HG03097 (cell line): ENCODE data around the gene VRK3.
"Not testable (repeated sequence)": the region's sequence is repeated elsewhere in the genome, so short reads cannot be mapped to it uniquely, and the experiment has no call there.

Experiments used
- ATAC-seq: cut with Tn5 transposase; IDR thresholded peaks from one replicate; pipeline ENCODE4 v1.9.1; 2021; ENCODE audit not compliant: unreplicated experiment, low FRiP score

Gene VRK3

DNA sequence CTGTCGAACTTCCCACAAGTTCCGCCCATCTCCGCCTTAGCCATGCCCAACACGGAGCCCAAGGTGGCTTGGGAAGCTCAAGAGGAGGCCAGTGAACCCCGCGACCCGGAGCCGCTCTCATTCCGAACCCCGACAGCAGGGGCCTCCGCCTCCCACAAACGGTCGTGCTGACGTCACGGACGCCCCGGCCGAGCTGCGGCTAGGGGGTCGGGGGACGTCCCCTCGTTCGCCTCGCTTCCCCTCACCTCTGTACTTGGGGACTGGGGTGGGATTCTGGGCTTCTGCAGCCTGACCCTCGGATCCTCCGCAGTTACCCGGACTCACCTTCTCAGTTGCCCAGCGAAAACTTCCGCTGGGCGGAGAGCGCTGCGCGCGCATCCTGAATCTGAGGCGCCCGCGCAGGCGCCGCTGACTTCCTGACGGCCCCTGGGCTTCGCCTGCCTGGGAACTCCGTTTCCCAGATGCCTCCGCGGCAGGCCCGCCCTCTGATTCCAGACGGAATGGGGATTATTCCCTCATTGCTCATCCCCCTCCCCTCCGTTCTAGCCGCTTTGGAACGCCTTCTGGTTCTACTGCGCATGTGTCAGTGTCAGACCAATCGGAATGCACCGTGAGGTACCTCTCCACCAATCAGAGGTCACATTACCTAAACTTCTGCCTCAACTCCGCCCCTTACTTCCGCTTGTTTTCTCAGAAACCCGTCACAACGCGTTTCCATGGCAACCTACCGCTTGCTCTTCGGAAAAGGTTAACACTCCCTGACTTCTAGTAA is at the start of gene VRK3:
TSS of gene VRK3 (minus strand) at position 351 of the 772 bp plus-strand sequence. CDS start 9,210 bp downstream, outside the sequence.
- peak; percentile 75 for ATAC-seq

GRCh38 chr19:50068382-50068781 is 43.2 kb upstream of the VRK3 start:
- not testable (repeated sequence) for ATAC-seq

DNA sequence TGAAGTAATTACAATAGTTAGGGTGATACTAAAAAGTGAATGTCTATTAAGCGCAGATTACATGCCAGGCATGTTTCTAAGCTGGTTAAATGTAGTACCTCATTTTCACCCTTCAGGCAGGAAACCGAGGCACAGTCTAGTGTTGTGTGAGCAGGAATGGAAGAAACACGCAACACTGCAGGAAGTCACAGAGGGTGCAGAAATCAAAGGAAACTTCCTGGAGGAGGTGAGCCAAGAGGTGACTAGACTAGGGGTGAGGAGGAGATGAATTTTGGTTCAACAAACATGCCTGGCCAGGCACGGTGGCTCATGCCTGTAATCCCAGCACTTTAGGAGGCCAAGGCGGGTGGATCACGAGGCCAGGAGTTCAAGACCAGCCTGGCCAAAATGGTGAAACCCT is 42.4 kb upstream of the VRK3 start:
- ATAC-seq = no peak

GRCh38 chr19:50065938-50066337 is 40.8 kb upstream of the VRK3 start:
- ATAC-seq = no peak

DNA sequence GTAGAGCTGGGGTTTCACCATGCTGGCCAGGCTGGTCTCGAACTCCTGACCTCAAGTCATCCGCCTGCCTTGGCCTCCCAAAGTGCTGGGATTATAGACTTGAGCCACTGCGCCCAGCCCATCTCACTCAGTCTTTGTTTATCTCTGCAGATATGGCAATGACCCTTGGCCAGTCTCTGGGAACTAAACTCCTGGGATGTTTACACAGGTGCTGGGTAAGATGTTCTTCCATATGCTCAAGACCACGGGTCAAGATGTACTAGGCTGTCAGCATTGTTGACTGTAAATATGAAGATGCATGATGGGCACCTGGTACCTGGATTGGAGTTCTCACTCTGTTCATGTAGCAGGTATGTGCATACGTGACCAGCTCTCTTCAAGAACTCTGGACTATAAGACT is 36.5 kb upstream of the VRK3 start:
- no peak for ATAC-seq

DNA sequence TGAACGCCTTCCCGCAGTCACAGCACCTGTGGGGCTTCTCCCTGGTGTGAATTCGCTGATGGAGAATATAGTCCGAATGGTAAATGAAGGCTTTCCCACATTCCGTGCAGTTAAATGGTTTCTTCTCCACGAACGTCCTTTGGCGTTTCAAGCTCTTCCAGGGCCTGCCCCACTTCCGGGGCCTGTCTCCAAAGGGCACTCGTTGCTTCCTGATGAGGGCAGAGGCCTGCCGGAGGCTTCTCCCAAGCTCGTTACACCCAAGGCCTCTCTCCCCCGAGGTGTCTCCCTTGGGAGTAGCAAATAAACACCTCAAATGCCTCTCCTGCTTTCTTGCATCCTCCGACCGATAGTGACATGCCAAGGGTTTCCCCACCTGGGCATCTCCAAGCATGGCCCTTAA is 34.9 kb upstream of the VRK3 start:
- no peak for ATAC-seq

GRCh38 chr19:50059045-50059444 is 33.9 kb upstream of the VRK3 start:
- no peak for ATAC-seq

DNA sequence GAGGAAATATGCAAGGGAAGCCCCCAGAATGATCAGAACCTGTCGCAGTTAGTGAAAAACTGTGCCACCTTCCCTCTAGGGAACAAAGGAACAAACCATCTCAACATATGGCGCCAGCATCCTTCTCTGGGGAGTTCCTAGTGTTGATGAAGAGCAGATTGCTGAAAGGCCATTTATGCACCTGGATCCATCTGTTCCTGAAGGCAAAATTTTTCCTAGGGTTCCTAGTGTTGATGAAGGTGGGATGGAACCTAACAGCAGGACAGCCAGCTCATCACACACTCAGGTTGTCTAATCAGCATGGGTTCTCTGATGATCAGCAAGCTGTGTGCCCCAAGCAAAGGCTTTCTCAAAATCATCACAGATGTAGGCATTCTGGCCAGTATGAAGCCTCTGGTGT is 33.3 kb upstream of the VRK3 start:
- ATAC-seq = no peak

- no peak for ATAC-seq
These were observed 27.9 kb upstream of the VRK3 start for GRCh38 chr19:50053119-50053518.

GRCh38 chr19:50051964-50052363 is 26.8 kb upstream of the VRK3 start:
- ATAC-seq = no peak

DNA sequence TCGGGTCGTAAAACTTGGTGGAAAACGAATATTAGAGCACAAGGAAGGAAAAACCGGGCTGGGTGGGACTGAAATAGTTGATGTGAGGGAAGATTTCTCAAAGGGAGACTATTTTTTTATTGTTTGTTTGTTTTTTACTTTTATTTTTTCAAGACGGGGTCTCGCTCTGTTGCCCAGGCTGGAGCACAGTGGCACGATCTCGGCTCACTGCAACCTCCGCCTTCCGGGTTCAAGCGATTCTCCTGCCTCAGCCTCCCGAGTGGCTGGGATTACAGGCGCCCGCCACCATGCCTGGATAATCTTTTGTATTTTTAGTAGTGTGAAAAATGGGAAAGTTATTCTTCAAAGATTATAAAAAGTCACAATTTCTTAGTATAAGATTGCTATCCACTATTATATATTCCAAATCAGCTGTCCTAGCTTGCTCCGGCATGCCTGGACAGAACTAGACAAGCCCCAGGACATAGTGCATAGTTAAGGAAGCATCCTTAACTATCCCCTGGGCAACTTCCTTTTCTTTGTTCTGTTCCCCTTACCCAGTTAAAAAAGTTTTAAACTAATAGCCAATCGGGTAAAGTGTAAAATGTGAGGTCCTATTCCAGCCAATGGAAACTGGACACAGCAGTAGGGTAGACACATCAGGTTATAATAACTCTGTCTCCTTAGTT is 26.2 kb upstream of the VRK3 start:
- not testable (repeated sequence) for ATAC-seq

DNA sequence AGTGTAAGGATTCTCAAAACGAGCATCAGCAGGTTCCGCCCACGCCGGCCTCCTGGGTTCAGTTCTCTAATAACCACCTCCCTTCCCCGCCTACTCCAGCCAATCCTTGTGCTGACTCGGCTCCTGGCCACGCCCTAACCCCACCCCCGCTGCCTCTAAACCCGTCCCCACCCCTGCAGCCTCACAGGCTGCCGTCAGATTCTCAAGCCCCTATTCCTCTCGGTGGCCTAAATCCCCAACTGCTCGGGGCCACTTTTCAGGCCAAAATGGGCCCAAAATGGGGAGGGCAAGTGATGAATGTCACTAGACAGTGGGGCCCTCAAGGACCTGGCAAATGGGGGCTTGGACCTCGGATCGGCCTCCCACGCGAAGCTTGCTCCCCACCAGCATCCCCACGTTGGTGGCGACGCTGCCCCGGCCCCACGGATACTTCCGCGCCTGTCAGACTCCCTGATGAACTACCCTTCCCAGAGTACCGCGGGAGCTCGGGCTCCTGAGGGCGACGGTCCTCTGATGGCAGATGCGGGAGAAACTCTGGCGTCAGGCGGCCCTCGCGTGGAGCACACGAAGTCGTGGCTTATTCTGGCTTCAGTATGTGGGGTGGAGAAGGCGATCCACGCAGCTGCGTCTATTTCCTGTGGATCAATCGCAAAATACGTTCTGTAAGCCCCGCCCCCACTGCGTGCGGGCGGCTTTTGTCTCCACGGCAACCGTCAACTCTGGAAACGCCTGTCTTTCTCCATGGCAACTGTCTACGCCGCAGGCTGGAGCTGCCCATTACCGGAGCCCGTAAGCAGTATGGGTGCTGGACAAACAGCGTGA is 25.4 kb upstream of the VRK3 start:
- ATAC-seq = no peak

DNA sequence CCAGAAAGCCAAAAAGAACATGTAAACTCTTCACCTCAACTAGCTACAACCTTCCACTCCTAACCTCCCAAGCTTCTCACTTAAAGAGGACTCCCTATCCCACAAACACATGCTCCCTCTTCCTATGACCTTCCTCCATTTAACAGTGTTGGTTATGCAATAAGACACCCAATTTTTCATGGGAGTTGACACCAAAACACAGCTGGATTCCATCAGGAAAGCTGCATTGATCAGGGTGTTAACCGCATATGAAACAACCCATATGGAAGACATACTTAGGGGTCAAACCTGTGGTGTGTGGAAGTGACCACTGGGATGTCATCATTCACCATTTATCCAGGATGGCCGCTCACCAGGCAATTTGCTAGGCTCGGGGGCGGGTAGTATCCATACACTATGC is 22.5 kb upstream of the VRK3 start:
- ATAC-seq = no peak

- ATAC-seq = no peak
These were observed 21.7 kb upstream of the VRK3 start for GRCh38 chr19:50046649-50047503.

GRCh38 chr19:50044922-50045321 is 19.8 kb upstream of the VRK3 start:
- no peak for ATAC-seq

DNA sequence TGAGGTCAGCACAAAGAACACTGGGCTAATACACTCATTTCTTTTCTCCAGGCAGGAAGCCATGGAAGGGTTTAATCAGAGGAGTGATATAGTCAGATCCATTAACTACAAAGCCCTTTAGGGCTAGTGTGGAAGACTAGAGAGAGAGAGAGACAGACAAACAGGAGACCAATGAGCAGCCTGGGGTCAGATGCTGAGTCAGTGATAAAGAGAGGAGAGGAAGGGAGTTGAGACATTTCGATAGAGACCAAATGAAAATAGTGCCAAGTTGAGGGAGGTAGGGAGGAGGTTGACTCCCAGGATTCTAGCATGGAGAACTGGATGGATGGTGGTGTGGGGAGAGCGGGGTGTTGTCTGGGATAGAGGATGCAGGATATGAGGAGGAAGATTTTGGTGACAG is 18.8 kb upstream of the VRK3 start:
- ATAC-seq = no peak

GRCh38 chr19:50042363-50043024 is 17.3 kb upstream of the VRK3 start:
- no peak for ATAC-seq

DNA sequence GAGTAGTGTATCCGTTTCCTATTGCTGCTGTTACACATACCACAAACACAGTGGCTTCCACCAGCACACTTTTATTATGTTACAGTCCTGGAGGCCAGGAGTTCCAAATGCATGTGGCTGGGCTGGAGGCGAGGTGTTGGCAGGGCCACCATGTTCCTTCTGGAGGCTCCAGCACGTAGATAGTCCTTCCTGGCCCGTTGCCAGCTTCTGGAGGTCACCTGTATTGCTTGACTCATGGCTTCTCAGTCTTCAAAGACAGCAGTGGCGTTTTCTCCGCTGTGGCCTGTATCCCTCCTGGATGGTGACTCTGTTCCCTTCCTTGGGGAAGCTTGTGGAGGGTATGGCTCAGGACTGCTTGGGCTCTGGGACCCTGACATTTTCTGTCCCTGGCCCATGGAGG is 15.8 kb upstream of the VRK3 start:
- no peak for ATAC-seq

DNA sequence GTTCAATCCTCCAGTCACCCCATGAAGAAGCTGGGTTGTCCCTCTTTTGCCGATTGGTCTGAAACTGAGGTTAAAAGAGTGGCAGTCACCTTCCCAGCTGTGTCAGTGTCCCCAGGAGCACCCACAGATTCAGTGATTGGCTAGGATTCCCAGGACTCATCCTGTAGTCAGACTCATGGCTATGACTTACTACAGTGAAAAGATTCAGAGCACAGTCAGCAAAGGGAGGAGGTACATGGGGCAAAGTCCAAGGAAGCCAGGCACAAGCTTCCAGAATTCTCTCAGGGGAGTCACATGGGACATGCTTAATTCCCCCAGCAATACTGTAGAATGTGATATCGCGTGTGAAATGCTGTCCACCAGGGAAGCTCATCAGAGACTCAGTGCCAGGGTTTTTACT is 14.8 kb upstream of the VRK3 start:
- ATAC-seq = no peak

- no peak for ATAC-seq
These were observed 11.7 kb upstream of the VRK3 start for GRCh38 chr19:50036908-50037307.
